Fibroblast of the aortic adventitia (primary cell): ENCODE results near the gene UGGT2. TPM values are rescaled to one million over a fixed set of nuclear protein-coding genes. Genes with fewer than 3 reads are reported as not detected.
"Not testable (repeated sequence)": the region's sequence is repeated elsewhere in the genome, so short reads cannot be mapped to it uniquely, and the experiment has no call there.

Source experiments
- DNase-seq: peaks from one replicate; pipeline ENCODE4 v3.0.0-alpha.2; 2010; ENCODE audit warnings: low read depth
- H3K4me3 ChIP-seq: 2 replicates; pipeline ENCODE4 v1.5.1; 2011; ENCODE audit warnings: low read depth, mild to moderate bottlenecking, control low read depth, low read length, moderate library complexity
- CTCF ChIP-seq: IDR thresholded peaks from 2 replicates; pipeline ENCODE4 v1.5.1; 2011; ENCODE audit warnings: mild to moderate bottlenecking, low read length, control low read depth, inconsistent platforms; ENCODE audit not compliant: insufficient read depth
- total RNA-seq: library from RNA; depleted of rRNA; stranded (reverse); fragments of >200 nt; gene quantifications from 2 replicates; pipeline ENCODE4 v1.2.3, GENCODE V29; 2012; ENCODE audit warnings: low replicate concordance

UGGT2 gene
- total RNA-seq, 1 donor, result 67.3 TPM

- TF ChIP-seq CTCF, result no peak
- no peak overlapping the region for H3K4me3 ChIP-seq
- no peak for DNase-seq
Observed at GRCh38 chr13:95805921-95806320, 247.3 kb downstream of the UGGT2 start.

- no peak for DNase-seq
- no peak for TF ChIP-seq CTCF
- no peak overlapping the region for H3K4me3 ChIP-seq
Observed at GRCh38 chr13:95801825-95802224, 251.4 kb downstream of the UGGT2 start.

- TF ChIP-seq CTCF, result no peak
- H3K4me3 ChIP-seq, result no peak overlapping the region
- DNase-seq, result no peak
Observed at GRCh38 chr13:95800436-95800835, 252.8 kb downstream of the UGGT2 start.

- no peak for DNase-seq
- no peak overlapping the region for H3K4me3 ChIP-seq
- TF ChIP-seq CTCF, result no peak
Observed at GRCh38 chr13:95797016-95797415, 256.2 kb downstream of the UGGT2 start.

- no peak for DNase-seq
- TF ChIP-seq CTCF, result no peak
- no peak overlapping the region for H3K4me3 ChIP-seq
Observed at GRCh38 chr13:95793781-95794180, 259.4 kb downstream of the UGGT2 start.

GRCh38 chr13:95793018-95793555 lies 260.1 kb downstream of the UGGT2 start:
- TF ChIP-seq CTCF, result no peak
- H3K4me3 ChIP-seq, result no peak overlapping the region
- DNase-seq, result peak; percentile 9

- H3K4me3 ChIP-seq, result no peak overlapping the region
- TF ChIP-seq CTCF, result no peak
- DNase-seq, result no peak
Observed at GRCh38 chr13:95791084-95791722, 262.0 kb downstream of the UGGT2 start.

GRCh38 chr13:95789315-95789714 lies 263.9 kb downstream of the UGGT2 start:
- H3K4me3 ChIP-seq, DNase-seq: not testable (repeated sequence)
